Liver (tissue), 9 donors: ENCODE data around the gene HEATR3. TPM values are rescaled to one million over a fixed set of nuclear protein-coding genes. Genes with fewer than 3 reads are reported as not detected.

Experiments
- DNase-seq: peaks from one replicate; pipeline ENCODE4 v3.0.0-alpha.2; 2017; ENCODE audit warnings: low spot score
- H3K27ac ChIP-seq, 2 donors: one replicate each; pipeline ENCODE4 v1.7.0; 2013; ENCODE audit warnings: inconsistent platforms in 2 of 2, low read length in 2 of 2, control low read depth in 1 of 2, low read depth in 1 of 2, mild to moderate bottlenecking in 1 of 2
- H3K27me3 ChIP-seq, 4 donors: one replicate each; pipeline versions ENCODE4 v1.6.1 to v1.7.0; 2013; ENCODE audit warnings: low read length in 3 of 4, inconsistent platforms in 1 of 4, mild to moderate bottlenecking in 1 of 4, moderate library complexity in 1 of 4; ENCODE audit not compliant: control insufficient read depth in 4 of 4, insufficient read depth in 4 of 4
- H3K36me3 ChIP-seq, 4 donors: one replicate each; pipeline versions ENCODE4 v1.6.1 to v1.7.0; 2013; ENCODE audit warnings: low read length in 3 of 4, mild to moderate bottlenecking in 3 of 4, low read depth in 1 of 4, moderate library complexity in 1 of 4; ENCODE audit not compliant: control insufficient read depth in 4 of 4, insufficient read depth in 3 of 4
- H3K4me1 ChIP-seq, 4 donors: one replicate each; pipeline versions ENCODE4 v1.6.1 to v1.7.0; 2013; ENCODE audit warnings: low read length in 3 of 4, mild to moderate bottlenecking in 3 of 4, moderate library complexity in 1 of 4; ENCODE audit not compliant: control insufficient read depth in 4 of 4, insufficient read depth in 4 of 4
- H3K4me3 ChIP-seq, 3 donors: one replicate each; pipeline versions ENCODE4 v1.6.1 to v1.7.0; 2013; ENCODE audit warnings: low read length in 3 of 3, control low read depth in 1 of 3, low read depth in 1 of 3, mild to moderate bottlenecking in 1 of 3
- H3K9ac ChIP-seq, 2 donors: one replicate each; pipeline ENCODE4 v1.7.0; 2013; ENCODE audit warnings: low read length in 2 of 2, mild to moderate bottlenecking in 2 of 2, moderate library complexity in 2 of 2, control low read depth in 1 of 2, low read depth in 1 of 2
- H3K9me3 ChIP-seq, 4 donors: one replicate each; pipeline versions ENCODE4 v1.6.1 to v1.7.0; 2013; ENCODE audit warnings: low read length in 3 of 4; ENCODE audit not compliant: control insufficient read depth in 4 of 4
- EGR1 ChIP-seq, 2 donors: IDR thresholded peaks; 2 replicates each; pipeline ENCODE4 v1.6.1; 2016 to 2018; ENCODE audit warnings: antibody characterized with exemption in 2 of 2, low read depth in 2 of 2
- HNF4A ChIP-seq, 2 donors: conservative IDR thresholded peaks; 2 replicates each; pipeline ENCODE4 v1.6.1; 2016; ENCODE audit warnings: antibody characterized with exemption in 2 of 2, mild to moderate bottlenecking in 2 of 2
- REST ChIP-seq: IDR thresholded peaks from 2 replicates; pipeline ENCODE4 v1.6.1; 2016; ENCODE audit warnings: antibody characterized with exemption, mild to moderate bottlenecking
- SP1 ChIP-seq: IDR thresholded peaks from 2 replicates; pipeline ENCODE4 v1.6.1; 2018; ENCODE audit warnings: antibody characterized with exemption, mild to moderate bottlenecking
- WGBS: extraction: QIAGEN DNeasy Blood & Tissue Kit; methylation state at CpG from one replicate; pipeline ENCODE4 v1.1.7; 2013; 5-methylcytosine and 5-hydroxymethylcytosine counted together
- polyA plus RNA-seq, 2 donors: library from polyadenylated mRNA; stranded (reverse) in 1 of 2; unstranded in 1 of 2; fragments of 200-250 nt in 1 of 2; fragments of >200 nt in 1 of 2; fragmentation: Nextera tagmentation in 1 of 2; extraction: Ambion mirVana in 1 of 2; gene quantifications; one replicate each; pipeline versions ENCODE4 v1.2.1 to v1.2.3, GENCODE V29; 2013 to 2015
- total RNA-seq, 2 donors: library from RNA; depleted of rRNA; stranded (reverse); fragments of >200 nt; gene quantifications; one replicate each; pipeline ENCODE4 v1.2.3, GENCODE V29; 2014
- TF ChIP-seq, protein P1 (sequence below): IDR thresholded peaks from 2 replicates; pipeline ENCODE4 v1.6.1; 2016; ENCODE audit warnings: antibody characterized with exemption
- TF ChIP-seq, protein P2 (sequence below): fragments of 150-350 bp; IDR thresholded peaks from 2 replicates; pipeline ENCODE4 v1.5.1; 2017; ENCODE audit warnings: improper control_type of control experiment, low read depth, low read length; ENCODE audit not compliant: missing input control
- donor health status: healthy.
- donor health status: healthy.
- donor health status: healthy.
- donor health status: healthy.
- donor health status: healthy.

Gene HEATR3
- total and polyA plus RNA-seq, 4 donors, result 3.8 to 24.3 (median 9.7) TPM

GRCh38 chr16:50152351-50152806 lies 86.6 kb downstream of the HEATR3 start:
- Histone ChIP-seq H3K27ac (peak overlapping the region; percentile 96 to 99), H3K4me3 (peak overlapping the region; percentile 87 to 97 (median 89)), H3K36me3 (no peaks in the 10 kb centered on the region), H3K9me3 (no peaks in the 10 kb centered on the region), H3K27me3 (no peaks in the 10 kb centered on the region), H3K4me1 (peaks cover 0 to 25% (median 13%) of the 10 kb centered on the region in 4 donors), H3K9ac (peak overlapping the region; percentile 64 to 92)
- no peak for TF ChIP-seq HNF4A (conservative IDR thresholded peaks at IDR 0.05)
- TF ChIP-seq, protein P1, sequence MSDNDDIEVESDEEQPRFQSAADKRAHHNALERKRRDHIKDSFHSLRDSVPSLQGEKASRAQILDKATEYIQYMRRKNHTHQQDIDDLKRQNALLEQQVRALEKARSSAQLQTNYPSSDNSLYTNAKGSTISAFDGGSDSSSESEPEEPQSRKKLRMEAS, result peak; percentile 22
- WGBS, result under 1% methylated on average over 24 of the region's 24 CpGs
- DNase-seq, result peak; percentile 47

GRCh38 chr16:50152807-50153595 lies 87.2 kb downstream of the HEATR3 start, which contains the start of gene TENT4B:
Gene TENT4B (plus strand): TSS chr16:50153306. CDS start chr16:50153622, 316 bp downstream.
- no peaks in the 10 kb centered on the region for H3K9me3 ChIP-seq
- under 1% methylated on average over 109 of the region's 114 CpGs for WGBS
- peak; percentile 90 for DNase-seq
- H3K27me3 ChIP-seq, result no peaks in the 10 kb centered on the region
- peak within 1 kb of the TSS; percentile 87 to 97 (median 89) for H3K4me3 ChIP-seq
- peaks cover 4 to 29% (median 13%) of the 10 kb centered on the region in 4 donors for H3K4me1 ChIP-seq
- peak within 1 kb of the TSS; percentile 64 to 92 for H3K9ac ChIP-seq
- H3K36me3 ChIP-seq, result no peaks in the 10 kb centered on the region
- peak within 1 kb of the TSS; percentile 96 to 99 for H3K27ac ChIP-seq
- peak; percentile 43 for TF ChIP-seq SP1
- no peak for TF ChIP-seq REST
- no peak for TF ChIP-seq EGR1 (IDR thresholded peaks at IDR 0.05; ENCODE audit: low read depth in 2 of 2)

DNA sequence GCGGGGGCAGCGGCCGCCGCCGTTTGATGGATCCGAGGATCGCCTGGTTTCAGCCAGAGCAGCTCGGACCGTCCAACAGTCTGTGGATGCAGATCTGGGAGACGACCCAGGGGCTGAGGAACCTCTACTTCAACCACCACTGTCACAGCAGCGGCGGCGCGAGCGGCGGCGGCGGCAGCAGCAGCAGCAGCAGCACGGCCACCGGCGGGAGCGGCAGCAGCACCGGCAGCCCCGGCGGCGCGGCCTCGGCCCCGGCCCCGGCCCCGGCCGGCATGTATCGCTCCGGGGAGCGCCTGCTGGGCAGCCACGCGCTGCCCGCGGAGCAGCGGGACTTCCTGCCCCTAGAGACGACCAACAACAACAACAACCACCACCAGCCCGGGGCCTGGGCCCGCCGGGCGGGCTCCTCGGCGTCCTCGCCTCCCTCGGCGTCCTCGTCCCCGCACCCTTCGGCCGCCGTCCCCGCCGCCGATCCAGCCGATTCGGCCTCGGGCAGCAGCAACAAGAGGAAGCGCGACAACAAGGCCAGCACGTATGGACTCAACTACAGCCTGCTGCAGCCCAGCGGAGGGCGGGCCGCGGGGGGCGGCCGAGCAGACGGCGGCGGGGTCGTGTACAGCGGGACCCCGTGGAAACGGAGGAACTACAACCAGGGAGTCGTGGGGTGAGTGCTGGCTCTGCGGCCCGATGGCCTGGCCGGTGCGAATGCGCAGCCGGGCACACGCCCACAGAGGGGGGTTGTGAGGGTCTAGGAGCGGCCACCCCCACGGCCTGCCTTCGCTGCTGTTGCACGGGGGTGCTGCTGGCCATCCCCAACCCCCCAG lies 88.0 kb downstream of the HEATR3 start:
- WGBS, result under 1% methylated on average over 89 of the region's 89 CpGs

More for the DNA sequence above, 88.0 kb downstream of the HEATR3 start:
- peak overlapping the region; percentile 63 to 92 for H3K9ac ChIP-seq
- H3K9me3 ChIP-seq, result no peaks in the 10 kb centered on the region
- no peaks in the 10 kb centered on the region for H3K36me3 ChIP-seq
- peaks cover 4 to 33% (median 15%) of the 10 kb centered on the region in 4 donors for H3K4me1 ChIP-seq
- H3K27me3 ChIP-seq, result no peaks in the 10 kb centered on the region
- TF ChIP-seq HNF4A (conservative IDR thresholded peaks at IDR 0.05) (no peak), SP1 (no peak)
- TF ChIP-seq, protein P2, sequence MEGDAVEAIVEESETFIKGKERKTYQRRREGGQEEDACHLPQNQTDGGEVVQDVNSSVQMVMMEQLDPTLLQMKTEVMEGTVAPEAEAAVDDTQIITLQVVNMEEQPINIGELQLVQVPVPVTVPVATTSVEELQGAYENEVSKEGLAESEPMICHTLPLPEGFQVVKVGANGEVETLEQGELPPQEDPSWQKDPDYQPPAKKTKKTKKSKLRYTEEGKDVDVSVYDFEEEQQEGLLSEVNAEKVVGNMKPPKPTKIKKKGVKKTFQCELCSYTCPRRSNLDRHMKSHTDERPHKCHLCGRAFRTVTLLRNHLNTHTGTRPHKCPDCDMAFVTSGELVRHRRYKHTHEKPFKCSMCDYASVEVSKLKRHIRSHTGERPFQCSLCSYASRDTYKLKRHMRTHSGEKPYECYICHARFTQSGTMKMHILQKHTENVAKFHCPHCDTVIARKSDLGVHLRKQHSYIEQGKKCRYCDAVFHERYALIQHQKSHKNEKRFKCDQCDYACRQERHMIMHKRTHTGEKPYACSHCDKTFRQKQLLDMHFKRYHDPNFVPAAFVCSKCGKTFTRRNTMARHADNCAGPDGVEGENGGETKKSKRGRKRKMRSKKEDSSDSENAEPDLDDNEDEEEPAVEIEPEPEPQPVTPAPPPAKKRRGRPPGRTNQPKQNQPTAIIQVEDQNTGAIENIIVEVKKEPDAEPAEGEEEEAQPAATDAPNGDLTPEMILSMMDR, result no peak
- DNase-seq, result peak; percentile 45
- H3K4me3 ChIP-seq, result peak overlapping the region; percentile 60 to 97 (median 85)
- peak overlapping the region; percentile 79 to 93 for H3K27ac ChIP-seq
